ENCODE data around the gene CYP2C9. TPM values are rescaled to one million over a fixed set of nuclear protein-coding genes. Genes with fewer than 3 reads are reported as not detected.

The CYP2C9 gene
- polyA plus RNA-seq, 1 donor (not counting 4 experiments of a cell fraction or from before 2014, with no cell fraction given): not detected

GRCh38 chr10:94992811-94993210, 54.4 kb downstream of the CYP2C9 start:
- no peak overlapping the region for H3K4me3 ChIP-seq (ENCODE audit: control insufficient read depth in 2 of 3, extremely low read depth in 1 of 3, insufficient read depth in 2 of 3, low read depth in 1 of 3, low read length in 3 of 3)
- H3K9me3 ChIP-seq (ENCODE audit: control insufficient read depth, low read depth, low read length): peaks cover 2% of the 10 kb centered on the region
- no peaks in the 10 kb centered on the region for H3K79me2 ChIP-seq (ENCODE audit: control insufficient read depth, insufficient read depth, low read length)
- DNase-seq (ENCODE audit: low read depth, low spot score): no peak
- no peak for TF ChIP-seq EZH2 (IDR thresholded peaks at IDR 0.05; ENCODE audit: low read length)
- TF ChIP-seq, protein P1, sequence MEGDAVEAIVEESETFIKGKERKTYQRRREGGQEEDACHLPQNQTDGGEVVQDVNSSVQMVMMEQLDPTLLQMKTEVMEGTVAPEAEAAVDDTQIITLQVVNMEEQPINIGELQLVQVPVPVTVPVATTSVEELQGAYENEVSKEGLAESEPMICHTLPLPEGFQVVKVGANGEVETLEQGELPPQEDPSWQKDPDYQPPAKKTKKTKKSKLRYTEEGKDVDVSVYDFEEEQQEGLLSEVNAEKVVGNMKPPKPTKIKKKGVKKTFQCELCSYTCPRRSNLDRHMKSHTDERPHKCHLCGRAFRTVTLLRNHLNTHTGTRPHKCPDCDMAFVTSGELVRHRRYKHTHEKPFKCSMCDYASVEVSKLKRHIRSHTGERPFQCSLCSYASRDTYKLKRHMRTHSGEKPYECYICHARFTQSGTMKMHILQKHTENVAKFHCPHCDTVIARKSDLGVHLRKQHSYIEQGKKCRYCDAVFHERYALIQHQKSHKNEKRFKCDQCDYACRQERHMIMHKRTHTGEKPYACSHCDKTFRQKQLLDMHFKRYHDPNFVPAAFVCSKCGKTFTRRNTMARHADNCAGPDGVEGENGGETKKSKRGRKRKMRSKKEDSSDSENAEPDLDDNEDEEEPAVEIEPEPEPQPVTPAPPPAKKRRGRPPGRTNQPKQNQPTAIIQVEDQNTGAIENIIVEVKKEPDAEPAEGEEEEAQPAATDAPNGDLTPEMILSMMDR (optimal IDR thresholded peaks at IDR 0.05 in 1 of 3, IDR thresholded peaks at IDR 0.05 in 1 of 3, conservative IDR thresholded peaks at IDR 0.05 in 1 of 3; ENCODE audit: extremely low read depth in 1 of 3, insufficient read depth in 2 of 3, low read length in 3 of 3): no peak
- no peaks in the 10 kb centered on the region for H4K20me1 ChIP-seq (ENCODE audit: control insufficient read depth, extremely low read depth, insufficient read depth, low read length)
- dilution Hi-C loops (cut with MboI; ENCODE audit: extremely low pct_ligation_motif_present, low sequenced_read_pairs): no loop called here
- no peak for FAIRE-seq
- no peak overlapping the region for H3K4me2 ChIP-seq (ENCODE audit: control insufficient read depth, extremely low read depth, insufficient read depth, low read depth, low read length)
- no peaks in the 10 kb centered on the region for H3K36me3 ChIP-seq (ENCODE audit: control insufficient read depth in 2 of 2, extremely low read depth in 1 of 2, insufficient read depth in 2 of 2, low read length in 2 of 2)
- no peaks in the 10 kb centered on the region for H3K9me1 ChIP-seq (ENCODE audit: control insufficient read depth, extremely low read depth, insufficient read depth, low read length)
- H2AFZ ChIP-seq (ENCODE audit: control insufficient read depth, low read length): no peak overlapping the region
- no peak overlapping the region for H3K9ac ChIP-seq (ENCODE audit: control insufficient read depth, extremely low read depth, insufficient read depth, low read length)
- H3K27me3 ChIP-seq (ENCODE audit: control insufficient read depth, extremely low read depth, insufficient read depth, low read length): no peaks in the 10 kb centered on the region
- no peaks in the 10 kb centered on the region for H3K4me1 ChIP-seq (ENCODE audit: control insufficient read depth, extremely low read depth, insufficient read depth, low read length)
- no peak overlapping the region for H3K27ac ChIP-seq (ENCODE audit: control insufficient read depth, insufficient read depth, low read length)

DNA sequence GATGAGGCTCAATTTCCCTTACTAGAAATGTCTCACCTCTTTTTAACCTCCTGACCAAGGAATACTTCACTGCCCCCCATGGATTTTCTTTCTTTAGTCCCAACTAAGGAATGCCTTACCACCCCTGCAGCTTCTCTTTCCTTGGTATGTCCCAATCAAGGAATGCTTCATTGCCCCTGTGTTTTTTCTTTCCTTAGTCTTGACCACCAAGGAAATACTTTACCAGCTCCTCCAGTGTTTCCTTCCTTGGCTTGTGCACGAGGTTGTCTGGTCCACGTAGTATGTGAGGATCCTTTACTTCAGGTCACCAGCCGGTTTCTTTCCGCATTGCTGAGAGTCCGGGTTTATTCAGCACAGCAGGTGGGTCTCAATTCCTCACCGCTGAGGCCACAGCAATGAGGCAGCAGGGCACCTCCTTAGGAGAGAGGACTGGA, 59.3 kb downstream of the CYP2C9 start:
- Histone ChIP-seq H3K27me3 (ENCODE audit: control insufficient read depth, extremely low read depth, insufficient read depth, low read length) (no peaks in the 10 kb centered on the region), H3K4me2 (ENCODE audit: control insufficient read depth, extremely low read depth, insufficient read depth, low read depth, low read length) (no peak overlapping the region), H3K4me3 (ENCODE audit: control insufficient read depth in 2 of 3, extremely low read depth in 1 of 3, insufficient read depth in 2 of 3, low read depth in 1 of 3, low read length in 3 of 3) (no peak overlapping the region), H3K9me3 (ENCODE audit: control insufficient read depth, low read depth, low read length) (no peaks in the 10 kb centered on the region), H2AFZ (ENCODE audit: control insufficient read depth, low read length) (no peak overlapping the region), H3K4me1 (ENCODE audit: control insufficient read depth, extremely low read depth, insufficient read depth, low read length) (no peaks in the 10 kb centered on the region), H3K27ac (ENCODE audit: control insufficient read depth, insufficient read depth, low read length) (no peak overlapping the region), H3K9me1 (ENCODE audit: control insufficient read depth, extremely low read depth, insufficient read depth, low read length) (no peaks in the 10 kb centered on the region), H4K20me1 (ENCODE audit: control insufficient read depth, extremely low read depth, insufficient read depth, low read length) (no peaks in the 10 kb centered on the region), H3K9ac (ENCODE audit: control insufficient read depth, extremely low read depth, insufficient read depth, low read length) (no peak overlapping the region), H3K36me3 (ENCODE audit: control insufficient read depth in 2 of 2, extremely low read depth in 1 of 2, insufficient read depth in 2 of 2, low read length in 2 of 2) (no peaks in the 10 kb centered on the region), H3K79me2 (ENCODE audit: control insufficient read depth, insufficient read depth, low read length) (no peaks in the 10 kb centered on the region)
- no peak for DNase-seq (ENCODE audit: low read depth, low spot score)
- TF ChIP-seq, protein P1 (optimal IDR thresholded peaks at IDR 0.05 in 1 of 3, IDR thresholded peaks at IDR 0.05 in 1 of 3, conservative IDR thresholded peaks at IDR 0.05 in 1 of 3; ENCODE audit: extremely low read depth in 1 of 3, insufficient read depth in 2 of 3, low read length in 3 of 3): no peak
- no peak for TF ChIP-seq EZH2 (IDR thresholded peaks at IDR 0.05; ENCODE audit: low read length)
- no peak for FAIRE-seq
- dilution Hi-C loops (cut with MboI; ENCODE audit: extremely low pct_ligation_motif_present, low sequenced_read_pairs): no loop called here

Measured in keratinocyte (primary cell).